B cell (primary cell): ENCODE results near the gene ITGB2. TPM values are rescaled to one million over a fixed set of nuclear protein-coding genes. Genes with fewer than 3 reads are reported as not detected.

Experiments used
- ATAC-seq: fragments of 200-7000 bp; cut with Tn5 transposase; one replicate; pipeline ENCODE4 v1.10.0; 2021; ENCODE audit warnings: low read depth, mild to moderate bottlenecking, moderate number of reproducible peaks, moderate library complexity
- CTCF ChIA-PET: fragments of 350-600 bp; sonication (Branson Sonifier 250); formaldehyde crosslinking; loops from one replicate; lab custom pipeline; 2021; ENCODE audit warnings: antibody characterized with exemption, inconsistent platforms; lab: Charles Lee
- POLR2A ChIA-PET: fragments of 350-600 bp; sonication (Branson Sonifier 250); formaldehyde crosslinking; loops from one replicate; lab custom pipeline; 2021; ENCODE audit warnings: antibody characterized with exemption; lab: Charles Lee
- DNase-seq: peaks from one replicate; pipeline ENCODE4 v3.0.0; 2013
- H2AFZ ChIP-seq: 2 replicates; pipeline ENCODE4 v1.6.1; 2012; ENCODE audit warnings: mild to moderate bottlenecking, low read depth, low read length; ENCODE audit not compliant: insufficient read depth, poor library complexity, severe bottlenecking
- H3K27ac ChIP-seq, 2 donors: 1 replicate in 1 of 2; 2 replicates in 1 of 2; pipeline ENCODE4 v1.5.1; 2012 to 2013; ENCODE audit warnings: low read length in 2 of 2, mild to moderate bottlenecking in 2 of 2, moderate library complexity in 1 of 2
- H3K27me3 ChIP-seq, 4 experiments: fragments of 200-600 bp in 1 of 4; sonication (generic) in 1 of 4; replicated peaks in 1 of 4; 1 replicate in 2 of 4; 2 replicates in 2 of 4; pipeline versions ENCODE4 v1.6.1 to v1.7.0; 2013 to 2016; ENCODE audit warnings: low read length in 3 of 4, mild to moderate bottlenecking in 2 of 4, mixed read lengths in 1 of 4, moderate library complexity in 1 of 4; ENCODE audit not compliant: insufficient read depth in 4 of 4, control insufficient read depth in 3 of 4; ENCODE audit errors: control extremely low read depth in 1 of 4
- H3K36me3 ChIP-seq, 2 experiments: replicated peaks in 1 of 2; 1 replicate in 1 of 2; 2 replicates in 1 of 2; pipeline versions ENCODE4 v1.6.1 to v1.7.1; 2013; ENCODE audit warnings: low read length in 1 of 2; ENCODE audit not compliant: insufficient read depth in 2 of 2, control insufficient read depth in 1 of 2; ENCODE audit errors: control extremely low read depth in 1 of 2, extremely low read depth in 1 of 2
- H3K4me1 ChIP-seq, 2 donors: fragments of 200-600 bp in 1 of 2; sonication (generic) in 1 of 2; 1 replicate in 1 of 2; 2 replicates in 1 of 2; pipeline versions ENCODE4 v1.5.1 to v1.6.1; 2013 to 2017; ENCODE audit warnings: low read length in 2 of 2; ENCODE audit not compliant: control insufficient read depth in 2 of 2, insufficient read depth in 2 of 2
- H3K4me2 ChIP-seq: replicated peaks from 2 replicates; pipeline ENCODE3; 2012; ENCODE audit warnings: mild to moderate bottlenecking, low read depth, low read length; ENCODE audit not compliant: poor library complexity, severe bottlenecking
- H3K4me3 ChIP-seq, 5 experiments: fragments of 200-600 bp in 1 of 5; sonication (generic) in 1 of 5; 1 replicate in 3 of 5; 2 replicates in 2 of 5; pipeline versions ENCODE4 v1.5.1 to v1.7.0; 2011 to 2016; ENCODE audit warnings: low read length in 4 of 5, mild to moderate bottlenecking in 4 of 5, low read depth in 2 of 5, control low read depth in 1 of 5, moderate library complexity in 1 of 5; ENCODE audit not compliant: insufficient read depth in 1 of 5; ENCODE audit errors: control extremely low read depth in 1 of 5, extremely low read depth in 1 of 5
- H3K79me2 ChIP-seq: fragments of 200-600 bp; sonication (generic); one replicate; pipeline ENCODE4 v1.6.0; 2016; ENCODE audit warnings: low read length; ENCODE audit not compliant: control insufficient read depth, insufficient read depth
- H3K9ac ChIP-seq: fragments of 200-600 bp; sonication (generic); 2 replicates; pipeline ENCODE4 v1.6.1; 2017; ENCODE audit warnings: mild to moderate bottlenecking, low read length, moderate library complexity
- H3K9me3 ChIP-seq, 3 donors: one replicate each; pipeline versions ENCODE4 v1.6.1 to v1.7.1; 2013; ENCODE audit warnings: low read length in 2 of 3; ENCODE audit not compliant: control insufficient read depth in 2 of 3, insufficient read depth in 1 of 3; ENCODE audit errors: control extremely low read depth in 1 of 3
- H4K20me1 ChIP-seq: 2 replicates; pipeline ENCODE4 v1.6.0; 2012; ENCODE audit warnings: mild to moderate bottlenecking, low read length; ENCODE audit not compliant: insufficient read depth, control insufficient read depth, poor library complexity, severe bottlenecking
- H3K27ac Mint-ChIP-seq: one replicate; pipeline ENCODE4 v1.8.0; 2021; ENCODE audit warnings: mixed read lengths
- H3K27me3 Mint-ChIP-seq: one replicate; pipeline ENCODE4 v1.8.0; 2021; ENCODE audit warnings: mixed read lengths
- H3K4me1 Mint-ChIP-seq: one replicate; pipeline ENCODE4 v1.8.0; 2021; ENCODE audit warnings: mixed read lengths
- H3K4me3 Mint-ChIP-seq: one replicate; pipeline ENCODE4 v1.8.0; 2021; ENCODE audit warnings: mixed read lengths
- H3K9me3 Mint-ChIP-seq: one replicate; pipeline ENCODE4 v1.8.0; 2022; ENCODE audit warnings: mixed read lengths; ENCODE audit not compliant: insufficient read depth
- CTCF ChIP-seq: fragments of 200-600 bp; IDR thresholded peaks from one replicate; pipeline ENCODE4 v1.8.0; 2022; ENCODE audit warnings: antibody characterized with exemption, mild to moderate bottlenecking
- EZH2 ChIP-seq: IDR thresholded peaks from 2 replicates; pipeline ENCODE4 v1.6.1; 2012; ENCODE audit warnings: borderline replicate concordance, low read depth, mild to moderate bottlenecking, moderate library complexity, low read length; ENCODE audit not compliant: insufficient read depth, poor library complexity, severe bottlenecking
- WGBS: methylation state at CpG from one replicate; pipeline ENCODE4 v1.1.5; 2013; ENCODE audit warnings: missing lambda C conversion rate; ENCODE audit not compliant: insufficient coverage; 5-methylcytosine and 5-hydroxymethylcytosine counted together
- intact Hi-C: fragments of 100-400 bp; cut with micrococcal nuclease; formaldehyde crosslinking; loops from one replicate; pipeline ENCODE4 v1.10.0; 2022
- polyA plus RNA-seq: library from polyadenylated mRNA; depleted of rRNA; stranded (reverse); fragments of >200 nt; gene quantifications from 2 replicates; pipeline ENCODE4 v1.2.3, GENCODE V29; 2012
- total RNA-seq, 2 donors: library from RNA; stranded (reverse); fragments of 120-200 nt in 1 of 2; gene quantifications; 1 replicate in 1 of 2; 2 replicates in 1 of 2; pipeline versions ENCODE4 v1.2.3 to v1.2.4, GENCODE V29; 2013 to 2022

ITGB2 gene
- total and polyA plus RNA-seq, 2 donors (not counting 1 experiment from before 2014, with no cell fraction given), result 102 to 368 TPM

- Mint-ChIP-seq H3K27me3 (no peaks in the 10 kb centered on the region), H3K4me3 (no peak overlapping the region), H3K4me1 (peaks cover 39% of the 10 kb centered on the region), H3K9me3 (no peaks in the 10 kb centered on the region), H3K27ac (no peak overlapping the region)
- H3K4me3 ChIP-seq, result no peak overlapping the region
- 99% methylated on average over 24 of the region's 25 CpGs for WGBS
- H3K9me3 ChIP-seq, result no peaks in the 10 kb centered on the region
- DNase-seq (no peak), ATAC-seq (no peak)
- CTCF ChIA-PET, result no interaction called here
- TF ChIP-seq CTCF, result no peak
- TF ChIP-seq EZH2, result no peak
- H3K36me3 ChIP-seq, result peaks cover 0 to 48% of the 10 kb centered on the region in 2 experiments
- H3K79me2 ChIP-seq, result peaks cover 93% of the 10 kb centered on the region
- no peak overlapping the region for H3K9ac ChIP-seq
- H4K20me1 ChIP-seq, result peaks cover 98% of the 10 kb centered on the region
- H3K4me1 ChIP-seq, result peaks cover 30 to 31% of the 10 kb centered on the region in 2 donors
- no peaks in the 10 kb centered on the region for H3K27me3 ChIP-seq
- no peak overlapping the region for H3K27ac ChIP-seq
- POLR2A ChIA-PET, result interaction anchor here (0.8 kb wide), 1 partner anchor 904 kb away, joined by 6 read pairs; no protein-coding TSS in a partner anchor
- H3K4me2 ChIP-seq, result no peak overlapping the region
- H2AFZ ChIP-seq, result no peak overlapping the region
- intact Hi-C loops, result no loop called here
These were observed 57.6 kb downstream of the ITGB2 start for GRCh38 chr21:44862869-44863685.

- Histone ChIP-seq H3K36me3 (peaks cover 0 to 73% of the 10 kb centered on the region in 2 experiments), H3K9me3 (no peaks in the 10 kb centered on the region), H3K79me2 (peaks cover 84% of the 10 kb centered on the region), H4K20me1 (peaks cover 96% of the 10 kb centered on the region), H3K27ac (no peak overlapping the region), H3K4me3 (no peak overlapping the region), H3K4me1 (peaks cover 0 to 6% of the 10 kb centered on the region in 2 donors), H3K4me2 (no peak overlapping the region), H3K27me3 (no peaks in the 10 kb centered on the region), H3K9ac (no peak overlapping the region), H2AFZ (no peak overlapping the region)
- DNase-seq (no peak), ATAC-seq (no peak)
- H3K27ac Mint-ChIP-seq, result no peak overlapping the region
- CTCF ChIA-PET, result no interaction called here
- no peak overlapping the region for H3K4me3 Mint-ChIP-seq
- TF ChIP-seq EZH2, result no peak
- no peak for TF ChIP-seq CTCF
- H3K9me3 Mint-ChIP-seq, result no peaks in the 10 kb centered on the region
- peaks cover 6% of the 10 kb centered on the region for H3K4me1 Mint-ChIP-seq
- intact Hi-C loops, result no loop called here
- 97% methylated on average over 10 of the region's 10 CpGs for WGBS
- POLR2A ChIA-PET, result no interaction called here
- no peaks in the 10 kb centered on the region for H3K27me3 Mint-ChIP-seq
These were observed 61.9 kb downstream of the ITGB2 start for GRCh38 chr21:44858791-44859190.
